NCI-H2029 (cell line): ENCODE measurements around the gene FKBP6.
"Not testable (repeated sequence)": the region's sequence is repeated elsewhere in the genome, so short reads cannot be mapped to it uniquely, and the experiment has no call there.

ENCODE experiments used
- DNase-seq: peaks from one replicate; lab custom pipeline; 2025; lab: John Stamatoyannopoulos, UW

Gene FKBP6

DNA sequence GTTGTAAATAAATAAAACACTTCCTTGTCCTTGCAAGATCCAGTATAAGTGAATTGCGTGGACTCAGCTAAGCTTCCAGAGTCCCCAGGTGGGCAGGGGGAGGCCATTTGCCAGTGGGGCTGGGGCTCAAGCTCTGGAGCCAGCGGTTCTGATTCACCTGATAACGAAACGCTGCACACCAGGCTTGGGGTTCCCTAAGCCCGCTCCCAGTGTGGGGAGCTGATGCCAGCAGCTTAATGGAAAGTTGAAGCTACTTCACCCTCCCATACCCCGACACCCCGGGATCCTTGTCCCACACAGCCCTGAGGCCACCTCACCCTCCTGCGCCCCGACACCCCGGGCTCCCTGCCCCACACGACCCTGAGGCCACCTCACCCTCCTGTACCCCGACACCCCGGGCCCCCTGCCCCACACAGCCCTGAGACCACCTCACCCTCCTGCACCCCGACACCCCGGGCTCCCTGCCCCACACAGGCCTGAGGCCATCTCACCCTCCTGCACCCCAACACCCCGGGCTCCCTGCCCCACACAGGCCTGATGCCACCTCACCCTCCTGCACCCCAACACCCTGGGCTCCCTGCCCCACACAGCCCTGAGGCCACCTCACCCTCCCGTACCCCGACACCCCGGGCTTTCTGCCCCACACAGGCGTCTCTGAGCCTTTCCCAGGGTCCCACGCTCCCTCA is 30.8 kb downstream of the FKBP6 start:
- no peak for DNase-seq

DNA sequence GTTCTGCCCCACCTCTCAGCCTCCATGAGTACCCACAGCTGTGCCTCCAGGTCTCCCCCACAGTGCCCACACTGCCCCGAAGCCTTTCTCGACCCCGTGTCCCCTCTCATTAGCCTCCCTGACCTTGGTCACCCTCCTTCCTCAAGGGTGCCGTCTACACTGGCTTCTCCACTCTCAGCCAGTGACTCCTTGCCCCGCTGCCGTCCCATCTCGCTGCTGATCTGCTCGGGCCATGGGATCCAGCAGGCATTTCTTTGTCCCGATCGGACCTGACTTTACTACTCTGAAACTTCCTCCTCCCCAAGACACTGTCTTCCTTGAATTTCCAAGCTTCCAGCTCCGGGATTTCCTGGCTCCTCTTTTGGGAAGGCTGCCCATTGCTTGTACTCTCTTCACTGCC is 31.3 kb downstream of the FKBP6 start:
- no peak for DNase-seq

- DNase-seq: no peak
Observed at GRCh38 chr7:73359746-73360375, 31.9 kb downstream of the FKBP6 start.

DNA sequence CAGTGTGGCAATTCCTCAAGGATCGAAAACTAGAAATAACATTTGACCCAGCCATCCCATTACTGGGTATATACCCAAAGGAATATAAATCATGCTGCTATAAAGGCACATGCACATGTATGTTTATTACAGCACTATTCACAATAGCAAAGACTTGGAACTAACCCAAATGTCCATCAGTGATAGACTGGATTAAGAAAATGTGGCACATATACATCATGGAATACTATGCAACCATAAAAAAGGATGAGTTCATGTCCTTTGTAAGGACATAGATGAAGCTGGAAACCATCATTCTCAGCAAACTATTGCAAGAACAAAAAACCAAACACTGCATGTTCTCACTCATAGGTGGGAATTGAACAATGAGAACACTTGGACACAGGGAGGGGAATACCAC is 32.6 kb downstream of the FKBP6 start:
- not testable (repeated sequence) for DNase-seq

DNA sequence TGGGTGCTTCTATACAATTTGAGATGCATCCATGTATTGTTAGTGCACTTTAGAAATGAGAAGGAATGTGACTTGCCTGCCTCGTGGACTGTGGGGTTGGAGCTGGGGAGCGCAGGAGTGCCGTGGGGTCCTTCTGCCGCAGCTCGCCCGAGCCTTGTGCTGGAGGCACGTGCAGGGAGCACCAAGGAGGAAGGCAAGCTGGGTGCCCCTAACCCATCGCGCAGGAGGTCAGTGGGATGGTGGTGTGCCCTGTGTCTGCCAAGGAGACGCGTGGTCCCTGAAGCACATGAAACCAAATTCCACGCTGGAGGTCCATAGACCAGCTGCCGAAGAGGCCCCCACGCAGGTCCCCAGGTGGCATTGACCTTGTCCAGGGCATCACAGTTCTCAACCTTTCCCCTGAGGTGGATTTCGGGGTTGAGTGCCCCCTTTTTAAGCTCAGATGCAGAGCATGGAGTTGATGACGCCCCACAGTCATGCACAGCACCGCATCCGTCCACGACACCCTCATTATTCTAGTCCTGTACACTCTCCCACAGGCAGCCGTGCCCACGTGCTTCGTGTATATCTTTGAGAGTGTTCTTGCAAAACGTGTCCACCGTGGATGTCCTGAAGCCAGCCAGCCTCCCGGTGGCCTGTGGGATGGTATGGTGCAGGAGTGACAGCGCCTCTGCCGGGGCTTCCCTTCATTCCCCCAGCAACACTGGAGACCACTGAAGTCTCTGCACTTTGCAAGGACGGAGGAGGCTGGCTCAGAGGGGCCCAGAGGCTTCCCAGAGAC is 35.5 kb downstream of the FKBP6 start:
- DNase-seq: no peak

DNA sequence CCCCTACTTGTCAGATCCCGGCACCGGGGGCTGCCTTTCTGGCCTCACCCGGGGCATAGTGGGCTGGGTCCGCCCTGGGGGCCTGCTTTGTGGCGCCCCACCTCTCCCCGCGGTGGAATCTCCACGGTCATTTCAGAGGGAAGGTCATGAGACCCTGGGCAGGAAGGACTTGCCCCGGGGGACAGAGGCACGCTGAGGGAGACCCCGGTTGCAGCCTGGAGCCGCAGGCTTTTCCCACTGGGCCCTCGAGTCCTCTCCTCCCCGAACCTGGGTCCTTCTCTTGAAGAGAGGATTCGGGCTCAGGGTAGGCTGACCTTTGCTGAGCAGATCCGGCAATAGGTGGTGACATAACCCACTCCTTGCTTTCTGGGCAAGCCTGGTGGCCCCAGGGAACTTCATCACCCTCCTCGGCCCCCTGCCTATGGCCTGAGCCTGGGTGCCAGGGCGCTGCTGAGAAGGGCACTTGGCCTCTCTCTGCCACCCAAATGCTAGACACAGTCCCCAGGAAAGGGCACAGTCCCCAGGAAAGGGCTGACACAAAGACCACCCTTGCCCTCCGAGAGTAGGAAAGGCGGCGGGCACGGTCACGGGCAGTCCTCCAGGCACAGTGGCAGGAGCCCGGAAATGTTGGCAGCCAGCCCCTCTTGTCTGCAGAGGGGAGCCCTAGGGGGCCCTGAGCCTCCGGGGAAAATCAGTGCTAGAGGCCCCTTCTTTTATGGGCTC is 36.2 kb downstream of the FKBP6 start:
- DNase-seq: no peak

- no peak for DNase-seq
Observed at GRCh38 chr7:73366127-73366526, 38.2 kb downstream of the FKBP6 start.

DNA sequence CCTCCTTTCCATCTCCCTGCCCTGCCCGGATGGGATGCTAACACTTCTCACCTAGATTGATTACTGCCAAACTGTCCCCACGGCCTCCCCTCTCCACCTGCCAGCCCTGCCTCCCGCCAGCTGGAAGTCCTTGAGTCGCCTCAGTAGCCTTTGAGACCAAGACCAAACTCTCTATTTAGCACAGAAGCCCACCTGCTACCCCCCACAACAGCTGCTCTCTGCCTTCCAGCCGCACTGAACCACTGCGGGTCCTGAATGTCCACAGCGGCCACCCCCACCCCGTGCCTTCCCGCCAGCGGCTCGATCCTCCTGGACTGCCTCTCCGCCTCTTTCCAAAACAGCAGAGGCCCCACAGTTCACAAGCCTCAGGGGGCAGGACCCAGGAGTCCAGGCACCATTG is 39.0 kb downstream of the FKBP6 start:
- DNase-seq: no peak

GRCh38 chr7:73369009-73369408 is 41.0 kb downstream of the FKBP6 start:
- DNase-seq: no peak

- no peak for DNase-seq
Observed at GRCh38 chr7:73369622-73370021, 41.7 kb downstream of the FKBP6 start.

DNA sequence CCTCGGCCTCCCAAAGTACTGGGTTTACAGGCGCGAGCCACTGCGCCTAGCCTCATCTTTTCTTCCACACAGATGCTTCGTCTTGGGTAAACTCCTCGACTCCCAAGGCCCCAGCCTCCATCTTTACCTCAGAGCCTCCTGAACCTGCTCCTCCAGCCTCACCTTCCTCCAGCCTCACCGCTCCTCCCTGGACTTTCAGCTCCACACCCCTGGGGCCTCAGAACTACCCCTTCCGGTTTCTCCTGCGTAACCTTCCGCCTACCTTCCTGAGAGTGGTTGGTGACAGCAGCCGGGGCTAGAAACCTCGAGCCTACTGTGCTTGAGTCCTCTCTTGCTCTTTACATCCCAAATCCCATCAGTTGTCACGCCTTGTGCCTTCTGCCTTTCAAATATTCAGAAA is 45.8 kb downstream of the FKBP6 start:
- no peak for DNase-seq

DNA sequence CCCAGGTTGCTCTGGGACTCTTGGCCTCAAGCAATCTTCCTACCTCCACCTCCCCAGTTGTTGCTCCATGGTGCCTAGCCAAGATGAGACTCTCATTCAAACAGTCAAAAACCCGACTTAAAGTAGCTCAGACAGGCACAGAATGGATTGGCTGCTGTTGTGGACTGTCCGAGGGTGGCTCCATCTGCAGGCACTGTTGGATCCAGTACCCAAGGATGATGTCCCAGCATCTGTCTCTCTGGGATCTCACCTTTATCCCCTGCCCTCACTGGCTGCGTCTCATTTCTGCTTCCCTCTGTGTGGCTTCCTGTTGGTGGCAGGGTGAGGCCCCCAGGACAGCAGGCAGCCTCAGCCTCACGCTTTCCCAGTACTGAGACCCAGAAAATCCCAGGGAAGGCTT is 48.3 kb downstream of the FKBP6 start:
- DNase-seq: not testable (repeated sequence)

DNA sequence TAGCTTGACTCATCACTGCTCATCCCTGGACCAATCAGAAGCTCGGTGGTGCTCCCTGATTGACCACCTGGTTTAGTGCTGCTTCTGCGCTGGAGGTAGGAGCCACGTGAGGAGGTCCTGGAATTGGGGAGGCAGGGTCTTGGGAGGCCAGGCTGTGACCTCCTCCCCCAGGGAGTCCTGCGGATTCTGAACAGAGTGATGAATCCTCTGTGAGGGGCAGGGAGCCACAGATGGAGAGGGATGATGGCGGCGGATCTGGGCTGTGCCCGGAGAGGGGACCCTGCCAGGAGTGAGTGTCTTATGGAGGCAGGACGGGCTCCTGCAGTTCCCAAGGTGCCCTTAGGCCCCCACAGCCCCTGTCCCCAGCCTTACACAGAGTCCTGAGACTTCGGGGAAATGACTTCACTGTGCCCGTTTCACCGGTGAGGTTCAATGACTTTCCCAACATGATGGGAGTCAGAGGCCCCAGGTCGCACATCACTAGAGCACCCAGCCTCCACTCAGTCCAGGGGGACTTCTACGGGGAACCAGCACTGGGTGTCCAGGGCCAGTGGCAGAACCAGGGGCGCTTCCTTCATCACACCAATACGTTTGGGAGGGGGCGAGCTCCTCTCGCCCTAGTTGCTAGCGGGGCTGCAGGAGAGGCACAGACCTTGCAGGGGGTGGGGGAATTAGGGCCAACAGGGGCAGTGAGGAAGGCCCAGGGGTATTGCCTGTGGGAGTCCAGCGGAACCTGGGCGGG is 48.9 kb downstream of the FKBP6 start:
- no peak for DNase-seq

- DNase-seq: not testable (repeated sequence)
Observed at GRCh38 chr7:73377413-73378200, 49.6 kb downstream of the FKBP6 start.

DNA sequence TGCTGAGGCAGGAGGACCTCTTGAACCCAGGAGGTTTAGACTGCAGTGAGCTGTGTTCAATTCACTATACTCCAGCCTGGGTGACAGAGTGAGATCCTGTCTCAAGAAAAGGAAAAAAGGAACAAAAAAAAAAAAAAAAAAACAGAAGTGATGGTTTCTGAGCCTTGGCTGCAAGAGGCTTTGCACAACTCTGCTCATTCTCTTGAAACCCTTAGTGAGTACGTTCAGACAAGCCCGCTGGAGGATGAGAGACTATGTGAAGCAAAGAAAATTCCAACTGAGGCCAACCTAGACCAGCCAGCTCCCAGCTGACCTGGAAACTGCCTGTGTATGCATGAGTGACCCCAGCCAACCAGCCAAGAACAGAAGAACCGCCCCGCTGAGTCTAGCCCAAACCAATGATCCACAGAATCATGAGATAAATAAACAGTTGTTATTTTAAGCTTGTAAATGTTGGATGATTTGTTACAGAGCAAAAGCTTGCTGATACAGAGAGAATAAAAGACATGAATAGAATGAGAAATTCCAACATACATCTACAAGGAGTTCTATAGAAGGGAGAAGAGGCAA is 55.1 kb downstream of the FKBP6 start:
- no peak for DNase-seq

- DNase-seq: no peak
Observed at GRCh38 chr7:73387221-73387828, 59.4 kb downstream of the FKBP6 start.

DNA sequence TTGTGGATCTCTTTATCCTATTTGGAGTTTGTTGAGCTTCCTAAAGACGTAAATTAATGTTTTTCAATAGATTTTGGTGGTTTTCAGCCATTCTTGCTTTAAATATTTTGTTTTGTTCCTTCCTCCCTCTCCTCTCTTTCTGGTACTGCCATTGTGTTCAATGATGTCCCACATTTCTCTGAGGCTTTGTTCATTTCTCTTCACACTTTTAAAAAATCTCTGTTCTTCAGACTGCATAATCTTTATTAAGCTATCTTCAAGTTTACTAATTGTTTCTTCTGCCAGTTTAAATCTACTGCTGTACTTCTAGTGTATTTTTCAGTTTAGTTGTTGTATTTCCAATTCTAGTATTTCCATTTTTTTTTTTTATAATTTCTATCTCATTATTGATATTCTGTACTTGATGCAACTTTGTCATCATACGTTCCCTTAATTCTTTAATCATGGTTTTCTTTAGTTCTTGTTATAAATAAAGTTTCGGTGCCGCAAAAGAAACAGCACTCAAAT is 60.0 kb downstream of the FKBP6 start:
- no peak for DNase-seq

DNA sequence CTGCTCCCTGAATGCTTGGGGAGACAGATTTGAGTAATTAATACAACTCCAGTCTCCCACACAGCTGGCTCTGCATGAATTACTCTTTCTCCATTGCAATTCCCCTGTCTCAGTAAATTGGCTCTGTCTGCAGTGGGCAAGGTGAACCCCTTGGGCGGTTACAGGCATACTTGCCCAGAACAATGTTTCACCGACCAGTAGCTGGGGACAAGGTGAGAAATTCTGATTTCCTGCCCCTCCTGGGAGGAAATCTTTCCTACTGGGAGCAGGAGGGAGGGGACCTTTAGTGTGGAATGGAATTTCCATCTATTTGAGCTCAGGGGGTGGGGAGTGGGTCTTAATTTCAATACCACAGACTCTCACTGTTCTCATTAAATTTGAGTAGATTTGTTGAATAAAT is 63.4 kb downstream of the FKBP6 start:
- no peak for DNase-seq

- DNase-seq: no peak
Observed at GRCh38 chr7:73394422-73394821, 66.5 kb downstream of the FKBP6 start.
